HK-2 (cell line): Measurements from ENCODE around the gene RHBG.

Experiments
- DNase-seq: peaks from one replicate; pipeline ENCODE4 v3.0.0-alpha.2; 2018; ENCODE audit not compliant: unreplicated experiment

RHBG gene

DNA sequence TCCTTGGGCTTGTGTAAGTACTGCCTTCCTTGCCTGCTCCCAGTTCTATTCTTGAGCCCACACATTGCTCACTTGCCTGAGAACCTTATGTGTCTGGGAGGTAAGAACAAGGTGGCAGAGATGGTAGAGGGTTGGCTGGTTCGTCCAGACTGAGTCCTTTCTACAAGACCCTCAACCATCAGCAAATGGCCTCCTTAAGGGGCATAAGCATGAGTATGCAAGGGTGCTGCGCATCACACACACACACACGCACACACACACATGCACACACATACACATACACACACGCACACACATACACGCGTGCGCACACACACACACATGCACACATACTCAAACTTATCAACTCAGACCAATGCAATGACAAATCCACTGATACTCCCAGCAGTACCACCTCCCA is 56.9 kb downstream of the RHBG start:
- no peak for DNase-seq

DNA sequence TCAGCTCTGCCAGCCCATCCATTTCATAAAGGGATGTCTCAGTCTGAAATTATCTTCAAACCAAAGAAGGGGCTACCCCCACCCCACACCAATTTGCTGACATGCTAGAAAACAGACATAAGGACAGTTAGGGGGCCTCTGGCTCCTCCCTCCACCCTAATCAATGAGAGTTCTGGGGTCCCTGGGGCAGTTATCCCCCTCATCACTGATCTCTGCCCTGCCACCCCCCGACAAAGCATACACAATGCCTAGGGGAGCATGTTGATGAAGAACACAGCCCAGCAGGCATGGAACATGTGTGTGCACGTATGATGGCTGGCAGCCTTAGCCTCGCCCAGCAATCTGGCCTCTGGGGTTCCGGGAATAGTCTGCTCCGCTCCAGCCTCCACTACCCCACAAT is 58.9 kb downstream of the RHBG start:
- no peak for DNase-seq

DNA sequence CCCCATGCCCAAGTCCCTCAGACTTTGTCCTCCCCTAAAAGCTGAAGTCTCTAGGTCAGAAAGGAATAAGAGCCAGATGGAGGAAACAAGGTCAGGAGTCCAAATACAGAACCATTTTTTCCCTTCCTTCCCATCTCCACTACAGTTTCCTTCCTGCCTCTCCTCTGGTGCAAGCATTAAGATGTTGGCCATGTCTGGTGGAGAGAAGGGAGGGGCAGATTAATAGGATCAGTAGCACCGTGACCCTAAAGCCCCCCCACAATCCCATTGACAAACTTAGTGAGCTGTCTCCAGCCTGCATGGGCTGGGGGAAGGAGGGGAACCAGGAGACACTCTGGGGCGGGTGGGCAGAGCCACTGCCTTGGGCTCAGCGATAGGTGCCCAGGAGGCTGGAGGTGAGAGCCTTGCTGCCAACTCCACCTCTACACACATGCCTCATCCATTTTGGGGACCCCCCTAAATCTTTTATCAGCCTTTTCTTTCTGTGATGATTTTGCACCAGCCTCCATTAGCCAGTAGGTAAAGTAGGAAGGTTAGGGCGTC is 59.8 kb downstream of the RHBG start:
- DNase-seq: no peak

DNA sequence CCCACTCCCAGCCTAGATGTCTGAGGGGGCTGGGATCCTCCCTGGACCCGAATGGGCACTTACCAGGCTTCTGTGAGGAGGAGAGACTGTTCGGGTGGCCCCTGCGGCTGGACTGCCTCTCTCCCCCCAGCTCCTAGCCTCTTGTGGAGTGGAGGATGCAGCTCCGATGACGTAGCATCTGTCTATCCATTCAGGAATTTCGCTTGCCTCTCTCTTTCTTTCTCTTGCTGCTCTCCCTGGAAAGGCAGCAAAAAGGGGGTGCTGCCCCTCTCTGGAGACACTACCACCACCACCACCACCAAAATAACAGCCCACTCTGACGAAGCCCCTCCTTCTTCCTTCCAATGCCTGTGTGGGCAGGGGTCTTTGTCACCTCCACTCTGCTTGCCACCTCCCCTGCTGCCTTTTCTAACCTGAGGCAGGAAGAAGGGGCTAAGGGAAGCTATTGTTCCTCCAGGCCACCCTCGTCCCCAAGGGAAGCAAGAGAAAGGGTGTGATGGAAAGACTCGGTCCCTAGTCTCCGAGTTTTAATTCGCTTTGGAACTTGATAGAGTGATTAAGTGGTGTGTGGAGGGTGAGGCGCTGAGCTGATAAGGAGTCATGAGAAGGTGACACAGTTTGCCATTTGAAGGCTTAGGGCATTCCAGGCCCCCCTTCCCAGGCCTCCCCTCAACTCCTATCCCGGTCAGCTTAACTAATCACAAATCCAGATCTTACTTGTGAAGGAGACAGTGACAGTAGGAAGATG is 60.5 kb downstream of the RHBG start:
- no peak for DNase-seq

DNA sequence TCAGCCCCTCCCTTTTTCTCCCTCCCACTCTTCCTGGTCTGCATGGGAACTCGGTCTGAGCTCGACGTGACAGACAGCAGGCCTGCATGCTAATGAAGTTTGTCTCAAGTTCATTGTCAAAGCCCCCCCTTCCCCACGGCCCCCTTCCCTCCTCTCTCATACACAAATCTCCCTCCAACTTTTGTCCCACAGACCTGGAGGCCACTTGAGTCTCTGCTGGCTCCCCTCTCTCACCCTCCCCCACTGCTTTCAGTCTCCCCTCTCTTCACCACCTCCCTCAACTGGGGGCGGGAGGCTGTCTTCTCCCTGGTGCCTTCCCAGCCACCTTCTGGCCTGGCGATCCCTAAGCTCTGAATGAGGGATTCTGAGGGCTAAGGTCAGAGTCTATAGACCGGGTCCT is 61.3 kb downstream of the RHBG start:
- no peak for DNase-seq

DNA sequence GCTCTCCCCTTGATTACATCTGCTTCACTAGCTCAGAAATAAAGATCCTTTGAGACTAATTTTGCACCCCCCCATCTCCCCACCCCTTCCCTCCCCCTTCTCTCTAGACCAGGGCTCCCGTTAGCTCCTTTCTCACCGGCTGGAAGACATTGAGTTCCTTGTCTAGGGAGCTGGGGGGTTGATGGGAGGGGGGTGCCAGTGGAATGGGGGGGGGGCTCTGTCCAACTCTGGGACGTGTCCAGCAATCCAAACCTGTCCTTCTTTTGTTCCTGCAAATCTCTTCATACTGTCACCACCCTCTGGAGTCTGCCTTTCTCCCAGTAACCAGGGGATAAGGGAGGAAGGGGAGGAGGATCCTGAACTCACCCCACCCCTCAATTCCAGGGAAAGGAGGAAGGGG is 61.9 kb downstream of the RHBG start:
- DNase-seq: no peak

DNA sequence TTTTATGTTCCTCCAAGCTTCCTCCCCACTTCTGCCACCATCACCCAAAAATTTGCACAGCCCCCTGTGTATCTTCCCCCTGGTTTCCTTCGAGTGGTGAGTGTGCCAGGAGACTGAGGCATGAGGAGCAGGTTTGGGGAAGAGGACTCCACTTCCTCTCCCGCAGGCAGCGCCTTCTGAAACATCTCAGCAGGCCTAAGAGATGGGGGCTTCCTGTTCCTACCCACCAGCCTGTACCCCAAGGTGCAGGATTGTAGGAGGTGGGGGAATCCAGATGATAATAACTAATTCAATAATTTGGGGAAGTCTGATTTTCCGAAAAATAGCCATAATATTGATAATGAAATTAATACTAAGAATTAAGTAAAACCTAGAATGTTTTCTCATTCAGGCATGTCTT is 62.4 kb downstream of the RHBG start:
- no peak for DNase-seq

DNA sequence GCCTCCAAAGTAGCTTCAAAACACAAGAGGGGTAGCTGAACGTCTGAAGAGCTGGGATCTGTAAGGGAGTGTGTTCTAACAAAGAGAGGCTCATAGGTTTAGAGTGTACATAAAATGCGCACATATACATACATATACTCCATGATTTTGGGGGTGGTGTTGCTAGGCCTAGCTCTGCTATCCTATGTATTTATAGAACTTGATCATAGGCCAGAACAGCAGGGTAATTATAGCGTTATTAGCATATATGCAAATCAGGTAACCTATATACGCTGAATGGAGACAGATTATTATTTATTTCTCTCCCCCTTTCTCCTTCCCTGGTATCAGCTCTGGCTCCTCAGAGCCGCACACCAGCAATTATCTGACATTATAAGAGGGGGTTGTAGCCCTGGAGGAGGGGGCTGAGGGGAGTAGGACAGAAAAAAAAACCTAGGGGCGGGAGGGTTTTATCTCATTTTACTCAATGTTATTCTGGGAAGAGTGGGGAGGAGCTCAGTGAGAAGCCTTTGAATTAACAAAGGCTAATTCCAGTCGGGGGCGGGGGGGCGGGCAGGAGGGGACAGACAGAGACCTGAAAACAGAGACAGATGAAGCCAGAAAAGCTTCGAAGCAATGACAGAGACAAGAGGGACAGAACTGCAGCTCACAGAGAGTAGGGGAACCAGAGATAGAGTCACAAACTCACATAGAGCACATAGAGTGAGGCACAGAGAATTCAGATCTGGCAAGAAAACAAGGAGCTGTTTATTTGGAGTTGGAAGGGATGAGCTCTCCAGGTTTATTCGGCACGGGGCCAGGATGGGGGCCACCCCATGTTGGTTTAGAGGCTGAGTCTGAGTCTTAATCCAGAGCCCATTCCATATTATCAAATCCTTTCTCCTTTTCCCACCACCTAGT is 63.0 kb downstream of the RHBG start:
- DNase-seq: no peak

DNA sequence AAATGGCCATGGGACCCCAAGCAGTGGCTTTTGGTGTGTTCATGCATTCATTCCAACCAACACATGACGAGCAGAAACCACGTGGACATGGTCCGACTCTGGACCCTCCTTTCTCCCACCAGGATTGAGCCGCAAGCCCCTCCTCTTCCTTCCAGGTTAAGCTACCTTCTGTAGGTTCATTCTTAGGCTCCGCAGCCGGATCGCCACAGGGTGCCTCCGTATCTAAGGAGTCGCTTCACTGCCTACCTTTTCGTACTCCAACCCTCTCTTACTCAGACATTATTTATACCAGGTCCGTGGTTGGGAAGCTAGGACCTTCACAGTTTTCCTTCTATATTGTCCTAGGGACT is 63.6 kb downstream of the RHBG start:
- no peak for DNase-seq

DNA sequence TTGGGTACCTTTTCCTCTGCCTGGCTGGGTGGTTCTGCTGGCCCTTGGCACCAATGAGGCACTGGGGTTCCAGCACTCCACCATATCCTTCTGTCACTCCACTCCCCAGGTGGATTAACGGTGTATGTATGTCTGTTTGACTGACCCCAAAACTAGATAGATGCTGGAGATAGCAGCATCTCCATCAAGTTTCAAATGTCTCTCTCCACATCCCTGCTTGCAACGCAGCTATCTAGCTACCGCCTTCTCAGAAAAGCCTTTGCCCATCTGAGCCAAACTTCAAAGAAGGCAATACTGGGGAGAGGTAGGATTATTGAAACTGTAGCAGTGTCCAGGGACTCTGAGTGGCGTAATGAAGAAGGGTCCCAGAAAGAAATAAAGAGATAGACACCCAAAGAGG is 64.0 kb downstream of the RHBG start:
- DNase-seq: no peak

DNA sequence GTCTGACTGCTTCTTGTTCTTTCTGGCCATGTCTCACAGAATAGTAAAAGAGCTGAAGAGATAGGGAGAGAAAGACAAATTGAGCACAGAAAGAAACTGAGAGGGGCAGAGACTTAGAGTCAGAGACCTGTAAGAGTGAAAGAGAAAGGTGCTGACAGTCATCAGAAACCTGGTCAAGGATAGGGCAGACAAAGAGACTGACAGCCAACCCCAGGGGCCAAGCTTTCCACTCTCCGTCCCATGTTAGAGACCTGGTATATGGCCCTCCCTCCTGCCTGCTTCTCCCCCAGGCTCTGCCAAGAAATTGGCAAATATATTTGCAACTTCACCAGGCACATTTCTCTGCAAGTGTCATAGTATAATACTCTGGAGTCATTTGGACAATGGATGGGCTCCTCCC is 64.6 kb downstream of the RHBG start:
- no peak for DNase-seq
